ENCODE data around the gene SMARCA4.

DNA sequence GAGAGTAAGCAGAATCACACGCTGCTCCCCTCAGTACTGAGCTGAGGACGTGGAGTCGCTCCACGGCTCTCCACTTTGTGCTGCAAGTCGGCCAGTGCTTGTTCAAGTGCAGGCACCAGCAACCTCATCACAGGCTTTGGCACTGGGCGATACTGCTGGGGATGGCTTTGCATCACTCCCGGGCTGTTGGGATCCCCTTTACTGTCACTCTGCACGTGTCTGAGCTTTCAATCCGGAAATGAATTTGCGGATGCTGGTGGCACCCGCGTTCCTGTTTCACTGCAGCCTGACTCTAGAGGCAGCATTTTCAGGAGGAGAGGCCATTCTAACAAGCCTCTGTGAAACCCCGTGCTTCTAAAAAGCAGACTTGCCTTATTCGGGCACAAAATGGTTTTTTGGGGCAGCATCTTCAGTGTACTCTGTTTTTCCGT, 19.1 kb downstream of the SMARCA4 start:
- TF ChIP-seq POLR2A (IDR thresholded peaks at IDR 0.05): no peak
- TF ChIP-seq, protein P1, sequence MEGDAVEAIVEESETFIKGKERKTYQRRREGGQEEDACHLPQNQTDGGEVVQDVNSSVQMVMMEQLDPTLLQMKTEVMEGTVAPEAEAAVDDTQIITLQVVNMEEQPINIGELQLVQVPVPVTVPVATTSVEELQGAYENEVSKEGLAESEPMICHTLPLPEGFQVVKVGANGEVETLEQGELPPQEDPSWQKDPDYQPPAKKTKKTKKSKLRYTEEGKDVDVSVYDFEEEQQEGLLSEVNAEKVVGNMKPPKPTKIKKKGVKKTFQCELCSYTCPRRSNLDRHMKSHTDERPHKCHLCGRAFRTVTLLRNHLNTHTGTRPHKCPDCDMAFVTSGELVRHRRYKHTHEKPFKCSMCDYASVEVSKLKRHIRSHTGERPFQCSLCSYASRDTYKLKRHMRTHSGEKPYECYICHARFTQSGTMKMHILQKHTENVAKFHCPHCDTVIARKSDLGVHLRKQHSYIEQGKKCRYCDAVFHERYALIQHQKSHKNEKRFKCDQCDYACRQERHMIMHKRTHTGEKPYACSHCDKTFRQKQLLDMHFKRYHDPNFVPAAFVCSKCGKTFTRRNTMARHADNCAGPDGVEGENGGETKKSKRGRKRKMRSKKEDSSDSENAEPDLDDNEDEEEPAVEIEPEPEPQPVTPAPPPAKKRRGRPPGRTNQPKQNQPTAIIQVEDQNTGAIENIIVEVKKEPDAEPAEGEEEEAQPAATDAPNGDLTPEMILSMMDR (IDR thresholded peaks at IDR 0.05): no peak
